NCI-H524 (cell line): ENCODE data around the gene TCF7L1.
A peak's percentile ranks its signal among the peaks of the same experiment; 100 is the strongest.
"Not testable (repeated sequence)": the region's sequence is repeated elsewhere in the genome, so short reads cannot be mapped to it uniquely, and the experiment has no call there.

Source experiments
- DNase-seq, 2 experiments: peaks; one replicate each; lab custom pipeline; 2025; lab: John Stamatoyannopoulos, UW

Gene TCF7L1

GRCh38 chr2:85281553-85281952, 148.4 kb downstream of the TCF7L1 start:
- no peak for DNase-seq

- DNase-seq: no peak
These were observed 149.7 kb downstream of the TCF7L1 start for GRCh38 chr2:85282914-85283313.

GRCh38 chr2:85283641-85284040, 150.4 kb downstream of the TCF7L1 start:
- no peak for DNase-seq

GRCh38 chr2:85286918-85287317, 153.7 kb downstream of the TCF7L1 start:
- no peak for DNase-seq

- DNase-seq: no peak
These were observed 154.5 kb downstream of the TCF7L1 start for GRCh38 chr2:85287721-85288120.

GRCh38 chr2:85288244-85288725, 155.1 kb downstream of the TCF7L1 start:
- peak; percentile 42 to 76 for DNase-seq

- no peak for DNase-seq
These were observed 158.3 kb downstream of the TCF7L1 start for GRCh38 chr2:85291425-85292023.

GRCh38 chr2:85302121-85302520, 168.9 kb downstream of the TCF7L1 start:
- DNase-seq: peak; percentile 23 to 57

- DNase-seq: peak; percentile 31 to 67
These were observed 170.8 kb downstream of the TCF7L1 start for GRCh38 chr2:85303780-85304531.

- no peak for DNase-seq
These were observed 174.3 kb downstream of the TCF7L1 start for GRCh38 chr2:85307527-85307897.

GRCh38 chr2:85308201-85308600, 175.0 kb downstream of the TCF7L1 start:
- DNase-seq: no peak

- peak; percentile 88 to 94 for DNase-seq
These were observed 175.8 kb downstream of the TCF7L1 start for GRCh38 chr2:85308896-85309555.

- peak in 1 of 2 experiments; percentile 38 for DNase-seq
These were observed 176.6 kb downstream of the TCF7L1 start for GRCh38 chr2:85309699-85310321.

- DNase-seq: no peak
These were observed 177.1 kb downstream of the TCF7L1 start for GRCh38 chr2:85310330-85310729.

- DNase-seq: no peak
These were observed 179.2 kb downstream of the TCF7L1 start for GRCh38 chr2:85312404-85312803.

GRCh38 chr2:85314884-85315242, 181.7 kb downstream of the TCF7L1 start:
- DNase-seq: no peak

- DNase-seq: not testable (repeated sequence)
These were observed 182.7 kb downstream of the TCF7L1 start for GRCh38 chr2:85315921-85316320.

GRCh38 chr2:85318222-85319074, 185.3 kb downstream of the TCF7L1 start:
- no peak for DNase-seq

GRCh38 chr2:85319796-85320195, 186.6 kb downstream of the TCF7L1 start:
- no peak for DNase-seq

- no peak for DNase-seq
These were observed 190.3 kb downstream of the TCF7L1 start for GRCh38 chr2:85323351-85323987.

GRCh38 chr2:85323988-85324367, 190.8 kb downstream of the TCF7L1 start:
- not testable (repeated sequence) for DNase-seq
